H9 (cell line): ENCODE results near the gene LIPC. TPM values are rescaled to one million over a fixed set of nuclear protein-coding genes. Genes with fewer than 3 reads are reported as not detected.

Source experiments
- DNase-seq: peaks from one replicate; pipeline ENCODE4 v3.0.0-alpha.2; 2017
- H2AFZ ChIP-seq: one replicate; pipeline ENCODE4 v1.6.1; 2013; ENCODE audit warnings: mild to moderate bottlenecking, low read length, control low read depth, moderate library complexity
- H2AK5ac ChIP-seq: 2 replicates; pipeline ENCODE4 v1.6.1; 2013; ENCODE audit warnings: low read length, control low read depth, mixed read lengths; ENCODE audit not compliant: insufficient read length
- H2BK120ac ChIP-seq: one replicate; pipeline ENCODE4 v1.6.1; 2013; ENCODE audit warnings: low read depth, mild to moderate bottlenecking, low read length, control low read depth, inconsistent platforms; ENCODE audit not compliant: poor library complexity, severe bottlenecking
- H2BK12ac ChIP-seq: 2 replicates; pipeline ENCODE4 v1.6.1; 2013; ENCODE audit warnings: low read length, control low read depth, mixed read lengths, low read depth; ENCODE audit not compliant: insufficient read length
- H2BK15ac ChIP-seq: 2 replicates; pipeline ENCODE4 v1.6.1; 2013; ENCODE audit warnings: low read depth, low read length, control low read depth
- H2BK20ac ChIP-seq: one replicate; pipeline ENCODE4 v1.6.1; 2013; ENCODE audit warnings: low read depth, mild to moderate bottlenecking, low read length, control low read depth, inconsistent platforms; ENCODE audit not compliant: poor library complexity, severe bottlenecking
- H2BK5ac ChIP-seq: 2 replicates; pipeline ENCODE4 v1.6.1; 2013; ENCODE audit warnings: low read length, control low read depth, mixed read lengths; ENCODE audit not compliant: insufficient read length
- H3K14ac ChIP-seq: 2 replicates; pipeline ENCODE4 v1.6.1; 2013; ENCODE audit warnings: low read length, control low read depth; ENCODE audit not compliant: insufficient read depth
- H3K18ac ChIP-seq: 2 replicates; pipeline ENCODE4 v1.6.1; 2013; ENCODE audit warnings: low read depth, mild to moderate bottlenecking, mixed read lengths, low read length, control low read depth; ENCODE audit not compliant: insufficient read length
- H3K23ac ChIP-seq: 2 replicates; pipeline ENCODE4 v1.6.1; 2013; ENCODE audit warnings: low read length, control low read depth, mixed read lengths, low read depth; ENCODE audit not compliant: insufficient read length
- H3K23me2 ChIP-seq: 2 replicates; pipeline ENCODE4 v1.6.1; 2013; ENCODE audit warnings: low read depth, mild to moderate bottlenecking, mixed read lengths, low read length, control low read depth; ENCODE audit not compliant: insufficient read length, poor library complexity, severe bottlenecking
- H3K27ac ChIP-seq: 2 replicates; pipeline ENCODE4 v1.5.1; 2013; ENCODE audit warnings: low read length, control low read depth, mixed read lengths, low read depth; ENCODE audit not compliant: insufficient read length
- H3K27me3 ChIP-seq: 2 replicates; pipeline ENCODE4 v1.6.1; 2013; ENCODE audit warnings: low read length, control low read depth, inconsistent platforms; ENCODE audit not compliant: insufficient read depth
- H3K4ac ChIP-seq: 2 replicates; pipeline ENCODE4 v1.6.1; 2013; ENCODE audit warnings: low read depth, mild to moderate bottlenecking, control low read depth, inconsistent platforms, low read length, moderate library complexity
- H3K4me1 ChIP-seq: 2 replicates; pipeline ENCODE4 v1.6.1; 2013; ENCODE audit warnings: low read length, control low read depth, inconsistent platforms; ENCODE audit not compliant: insufficient read depth
- H3K4me2 ChIP-seq: 2 replicates; pipeline ENCODE4 v1.6.1; 2013; ENCODE audit warnings: low read length, control low read depth, mixed read lengths; ENCODE audit not compliant: insufficient read length, insufficient read depth
- H3K56ac ChIP-seq: 2 replicates; pipeline ENCODE4 v1.6.1; 2013; ENCODE audit warnings: low read depth, mild to moderate bottlenecking, mixed read lengths, low read length, control low read depth; ENCODE audit not compliant: insufficient read length
- H3K79me1 ChIP-seq: 2 replicates; pipeline ENCODE4 v1.6.1; 2013; ENCODE audit warnings: low read depth, mild to moderate bottlenecking, moderate library complexity, low read length, control low read depth, inconsistent platforms; ENCODE audit not compliant: insufficient read depth, poor library complexity, severe bottlenecking
- H3K79me2 ChIP-seq: 2 replicates; pipeline ENCODE4 v1.6.1; 2013; ENCODE audit warnings: low read length, control low read depth, inconsistent platforms; ENCODE audit not compliant: insufficient read depth
- H3K9ac ChIP-seq: 2 replicates; pipeline ENCODE4 v1.6.1; 2013; ENCODE audit warnings: low read length, control low read depth, mixed read lengths; ENCODE audit not compliant: insufficient read length; ENCODE audit errors: extremely low read depth
- H3K9me3 ChIP-seq: one replicate; pipeline ENCODE4 v1.6.1; 2013; ENCODE audit warnings: low read depth, low read length, inconsistent platforms; ENCODE audit not compliant: control insufficient read depth
- H3T11ph ChIP-seq: one replicate; pipeline ENCODE4 v1.6.1; 2013; ENCODE audit warnings: mild to moderate bottlenecking, low read length, control low read depth, inconsistent platforms
- H4K20me1 ChIP-seq: one replicate; pipeline ENCODE4 v1.6.1; 2013; ENCODE audit not compliant: control insufficient read depth, insufficient read length, insufficient read depth
- H4K5ac ChIP-seq: 2 replicates; pipeline ENCODE4 v1.6.1; 2013; ENCODE audit warnings: low read depth, mild to moderate bottlenecking, mixed read lengths, low read length, control low read depth; ENCODE audit not compliant: insufficient read length
- H4K8ac ChIP-seq: replicated peaks from 2 replicates; pipeline ENCODE4 v1.6.1; 2013; ENCODE audit warnings: low read length, control low read depth, mixed read lengths, low read depth; ENCODE audit not compliant: insufficient read length
- H4K91ac ChIP-seq: 2 replicates; pipeline ENCODE4 v1.6.1; 2013; ENCODE audit warnings: low read depth, mild to moderate bottlenecking, moderate library complexity, mixed read lengths, low read length, control low read depth; ENCODE audit not compliant: insufficient read length
- H3K27ac Mint-ChIP-seq, 3 experiments: 2 replicates in 2 of 3; 3 replicates in 1 of 3; pipeline ENCODE4 v1.8.0; 2020 to 2021; ENCODE audit warnings: mixed read lengths in 3 of 3, mild to moderate bottlenecking in 1 of 3, moderate library complexity in 1 of 3
- H3K27me3 Mint-ChIP-seq: 2 replicates; pipeline ENCODE4 v1.8.0; 2021; ENCODE audit warnings: low read depth, mild to moderate bottlenecking, moderate library complexity, mixed read lengths
- H3K36me3 Mint-ChIP-seq, 3 experiments: 2 replicates in 2 of 3; 3 replicates in 1 of 3; pipeline ENCODE4 v1.8.0; 2020 to 2021; ENCODE audit warnings: low read depth in 3 of 3, mixed read lengths in 3 of 3; ENCODE audit not compliant: insufficient read depth in 1 of 3
- H3K4me1 Mint-ChIP-seq, 2 experiments: 2 replicates each; pipeline ENCODE4 v1.8.0; 2020; ENCODE audit warnings: mixed read lengths in 2 of 2
- H3K4me3 Mint-ChIP-seq, 2 experiments: 2 replicates in 1 of 2; 3 replicates in 1 of 2; pipeline ENCODE4 v1.8.0; 2020 to 2021; ENCODE audit warnings: mild to moderate bottlenecking in 2 of 2, mixed read lengths in 2 of 2, moderate library complexity in 1 of 2
- H3K9me3 Mint-ChIP-seq, 2 experiments: 2 replicates in 1 of 2; 3 replicates in 1 of 2; pipeline ENCODE4 v1.8.0; 2020; ENCODE audit warnings: mild to moderate bottlenecking in 2 of 2, mixed read lengths in 2 of 2, moderate library complexity in 1 of 2
- WGBS: extraction: QIAGEN DNeasy Blood & Tissue Kit; methylation state at CpG from one replicate; pipeline ENCODE4 v1.1.7; 2013; ENCODE audit warnings: missing lambda C conversion rate, low lambda C conversion rate, mixed read lengths; ENCODE audit not compliant: insufficient read length; ENCODE audit errors: extremely low coverage; 5-methylcytosine and 5-hydroxymethylcytosine counted together
- total RNA-seq: library from RNA; stranded (reverse); gene quantifications from 2 replicates; pipeline ENCODE4 v1.2.1, GENCODE V29; 2021
- TF ChIP-seq, protein P1 (sequence below): fragments of 200-600 bp; sonication (generic); conservative IDR thresholded peaks from 3 replicates; pipeline ENCODE4 v1.8.0; 2021; ENCODE audit warnings: antibody characterized with exemption, mild to moderate bottlenecking

LIPC gene
- total RNA-seq, 1 experiment from 2014 or later = not detected

DNA sequence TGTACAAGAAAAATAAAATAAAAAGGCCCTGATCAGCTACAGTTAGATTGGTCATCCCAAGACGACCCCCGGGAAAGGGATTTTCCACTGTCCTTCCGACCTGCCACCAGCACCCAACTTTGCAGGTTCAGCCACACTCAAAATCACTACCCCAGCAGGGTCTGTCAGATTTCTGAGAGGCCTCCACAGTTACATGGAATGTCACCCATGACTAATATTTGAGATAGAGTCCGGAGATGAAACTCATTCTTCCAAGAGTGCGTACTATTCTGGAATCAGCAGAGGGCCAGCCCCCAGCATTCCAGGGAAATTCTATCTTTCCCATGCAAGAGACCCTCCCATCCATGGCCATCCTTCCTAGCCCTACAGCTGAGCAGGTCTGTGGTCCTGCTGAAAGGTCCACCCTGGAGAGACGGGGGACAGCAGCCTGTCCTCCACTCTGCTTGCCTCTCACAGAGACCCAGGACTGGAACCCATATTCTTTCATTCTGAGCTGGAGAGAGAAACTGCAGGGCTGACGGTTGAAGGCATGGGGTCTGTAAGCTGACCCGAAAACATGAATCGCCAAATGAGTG is 5.8 kb downstream of the LIPC start:
- H3K56ac ChIP-seq = no peak overlapping the region

More for the DNA sequence above, 5.8 kb downstream of the LIPC start:
- Histone ChIP-seq H3K4ac (no peak overlapping the region), H2BK120ac (no peak overlapping the region), H3K27ac (no peak overlapping the region), H3K79me1 (no peaks in the 10 kb centered on the region), H2BK20ac (no peak overlapping the region), H3K14ac (no peak overlapping the region), H3T11ph (no peak overlapping the region), H4K20me1 (no peaks in the 10 kb centered on the region), H4K91ac (no peak overlapping the region), H2BK15ac (no peak overlapping the region), H4K8ac (no peak overlapping the region), H2AFZ (no peak overlapping the region), H3K18ac (no peak overlapping the region), H3K4me2 (no peak overlapping the region), H3K9ac (no peak overlapping the region), H3K23me2 (no peaks in the 10 kb centered on the region), H3K79me2 (no peaks in the 10 kb centered on the region), H4K5ac (no peak overlapping the region), H2AK5ac (no peak overlapping the region), H2BK12ac (no peak overlapping the region), H2BK5ac (no peak overlapping the region), H3K4me1 (peaks cover 3% of the 10 kb centered on the region; the same call in 1 of the 2 replicates), H3K23ac (no peak overlapping the region), H3K9me3 (no peaks in the 10 kb centered on the region), H3K27me3 (no peaks in the 10 kb centered on the region)
- H3K4me1 Mint-ChIP-seq = peaks cover 41 to 45% of the 10 kb centered on the region in 2 experiments
- WGBS = no CpG with 5 or more reads among the region's 9 CpGs
- H3K9me3 Mint-ChIP-seq = no peaks in the 10 kb centered on the region; a peak in 1 of 5 replicates
- H3K4me3 Mint-ChIP-seq = no peak overlapping the region
- no peaks in the 10 kb centered on the region for H3K36me3 Mint-ChIP-seq
- peaks cover 7% of the 10 kb centered on the region; the same call in 1 of the 2 replicates for H3K27me3 Mint-ChIP-seq
- H3K27ac Mint-ChIP-seq = no peak overlapping the region
- peak; percentile 17 for DNase-seq
- TF ChIP-seq, protein P1, sequence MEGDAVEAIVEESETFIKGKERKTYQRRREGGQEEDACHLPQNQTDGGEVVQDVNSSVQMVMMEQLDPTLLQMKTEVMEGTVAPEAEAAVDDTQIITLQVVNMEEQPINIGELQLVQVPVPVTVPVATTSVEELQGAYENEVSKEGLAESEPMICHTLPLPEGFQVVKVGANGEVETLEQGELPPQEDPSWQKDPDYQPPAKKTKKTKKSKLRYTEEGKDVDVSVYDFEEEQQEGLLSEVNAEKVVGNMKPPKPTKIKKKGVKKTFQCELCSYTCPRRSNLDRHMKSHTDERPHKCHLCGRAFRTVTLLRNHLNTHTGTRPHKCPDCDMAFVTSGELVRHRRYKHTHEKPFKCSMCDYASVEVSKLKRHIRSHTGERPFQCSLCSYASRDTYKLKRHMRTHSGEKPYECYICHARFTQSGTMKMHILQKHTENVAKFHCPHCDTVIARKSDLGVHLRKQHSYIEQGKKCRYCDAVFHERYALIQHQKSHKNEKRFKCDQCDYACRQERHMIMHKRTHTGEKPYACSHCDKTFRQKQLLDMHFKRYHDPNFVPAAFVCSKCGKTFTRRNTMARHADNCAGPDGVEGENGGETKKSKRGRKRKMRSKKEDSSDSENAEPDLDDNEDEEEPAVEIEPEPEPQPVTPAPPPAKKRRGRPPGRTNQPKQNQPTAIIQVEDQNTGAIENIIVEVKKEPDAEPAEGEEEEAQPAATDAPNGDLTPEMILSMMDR = no peak
